Gastroesophageal sphincter (tissue), 3 donors: ENCODE data around the gene PELI1.

Source experiments
- CTCF ChIP-seq, 4 experiments: fragments of 200-600 bp in 2 of 4; fragments of 450-650 bp in 2 of 4; sonication (generic) in 1 of 4; IDR thresholded peaks; one replicate each; pipeline ENCODE4 v1.5.1; 2017 to 2019; ENCODE audit warnings: antibody characterized with exemption in 4 of 4, mild to moderate bottlenecking in 2 of 4, moderate library complexity in 2 of 4
- EP300 ChIP-seq: sonication (generic); formaldehyde crosslinking; IDR thresholded peaks from one replicate; pipeline ENCODE4 v1.6.1; 2017; ENCODE audit warnings: antibody characterized with exemption, mild to moderate bottlenecking
- POLR2A ChIP-seq, 2 donors: fragments of 450-650 bp; IDR thresholded peaks; one replicate each; pipeline ENCODE4 v1.6.1; 2017; ENCODE audit warnings: antibody characterized with exemption in 2 of 2, mild to moderate bottlenecking in 2 of 2, moderate library complexity in 1 of 2
- POLR2AphosphoS5 ChIP-seq: sonication (generic); formaldehyde crosslinking; IDR thresholded peaks from one replicate; pipeline ENCODE4 v1.6.1; 2017; ENCODE audit warnings: antibody characterized with exemption

DNA sequence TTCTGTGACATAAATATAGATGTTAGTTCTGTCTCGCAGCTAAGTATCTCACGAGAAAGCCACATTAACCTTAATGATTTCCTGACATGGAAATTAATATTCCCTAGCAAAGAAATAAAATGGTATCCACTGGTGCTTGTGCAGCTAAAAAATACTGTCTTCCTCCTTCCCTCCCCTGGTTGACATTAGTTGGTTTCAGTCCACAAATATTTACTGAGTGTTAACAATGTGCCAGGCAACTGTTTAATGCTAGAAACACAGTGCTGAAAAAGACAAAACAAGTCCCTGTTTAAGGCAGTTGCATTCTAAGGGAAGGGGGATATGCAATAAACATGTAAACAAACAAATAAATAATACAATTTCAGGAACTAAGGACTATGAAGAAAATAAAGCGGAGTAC is 80.8 kb downstream of the PELI1 start:
- TF ChIP-seq CTCF (IDR thresholded peaks at IDR 0.05): no peak
- TF ChIP-seq POLR2A (IDR thresholded peaks at IDR 0.05): no peak
- no peak for TF ChIP-seq POLR2AphosphoS5
- TF ChIP-seq EP300: no peak
